ENCODE results near the gene PLA2G1B. TPM values are rescaled to one million over a fixed set of nuclear protein-coding genes. Genes with fewer than 3 reads are reported as not detected.

Gene PLA2G1B
- total and polyA plus RNA-seq, 2 of the 13 experiments (the other 11 are each of a cell fraction or from before 2014, with no cell fraction given) = 0.33 to 1.4 TPM

DNA sequence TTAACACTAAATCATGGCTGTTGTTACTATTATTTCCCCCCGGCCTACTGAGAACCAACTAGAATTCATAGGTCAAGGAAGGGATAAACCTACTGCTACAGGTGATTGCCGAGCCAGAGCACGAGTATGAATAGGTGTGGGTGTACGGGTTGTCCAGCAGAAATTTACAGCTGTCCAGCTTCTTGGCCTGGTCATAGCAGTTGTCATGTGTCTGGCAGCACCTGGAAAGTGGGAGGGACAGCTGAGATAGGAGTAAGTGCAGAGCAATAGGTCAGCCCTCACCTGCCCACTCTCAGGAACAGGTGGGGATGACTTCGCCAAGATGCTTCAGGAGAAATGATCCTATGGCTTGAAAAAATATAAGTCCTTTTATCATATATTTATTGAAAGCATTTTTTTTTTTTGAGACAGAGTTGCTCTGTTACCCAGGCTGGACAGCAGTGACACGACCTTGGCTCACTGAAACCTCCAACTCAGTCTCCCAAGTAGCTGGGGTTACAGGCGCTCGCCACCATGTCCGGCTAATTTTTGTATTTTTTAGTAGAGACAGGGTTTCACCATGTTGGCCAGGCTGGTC is 2.6 kb downstream of the PLA2G1B start:
- CTCF ChIA-PET (ENCODE audit: low intra/inter-chr PET ratio, low total read pairs) = no interaction called here
- no peaks in the 10 kb centered on the region; a peak in 1 of 5 replicates for H3K27me3 ChIP-seq (ENCODE audit: control insufficient read depth in 1 of 2, insufficient read depth in 2 of 2, low read length in 2 of 2)
- H4K20me1 ChIP-seq (ENCODE audit: insufficient read depth, low read length) = no peaks in the 10 kb centered on the region
- H3K9me3 ChIP-seq (ENCODE audit: low read length) = no peaks in the 10 kb centered on the region
- FAIRE-seq (no peak), ATAC-seq (no peak), DNase-seq (ENCODE audit: low spot score) (no peak)
- intact Hi-C loops (cut with micrococcal nuclease; ENCODE audit: unreplicated experiment) (loop anchor here (5.0 to 10.0 kb wide), 2 partner anchors 42 to 110 kb away; partner anchors contain the start of genes COX6A1 and MSI1), in situ Hi-C loops (cut with HindIII; ENCODE audit: extremely low pct_ligation_motif_present, low pct_unique_long_range_greater_than_20kb) (loop anchor here (10.0 kb wide), 1 partner anchor 110 kb away; the partner anchor contains the start of gene COX6A1)
- no TSS peak for BruUV-seq (replicated peaks)
- no peaks in the 10 kb centered on the region for H3K36me3 ChIP-seq (replicated peaks in 1 of 2; ENCODE audit: control insufficient read depth in 1 of 2, insufficient read depth in 2 of 2, low read length in 2 of 2)
- peak overlapping the region in 1 of 3 experiments; percentile 82; a peak in 3 of 6 replicates for H3K4me3 ChIP-seq (replicated peaks in 1 of 3; ENCODE audit: insufficient read depth in 1 of 3, low read depth in 2 of 3, low read length in 3 of 3)
- H3K27ac ChIP-seq (ENCODE audit: extremely low read length, insufficient read depth, low read length) = no peak overlapping the region
- H3K9ac ChIP-seq (ENCODE audit: insufficient read depth, low read depth, low read length) = no peak overlapping the region
- WGBS (ENCODE audit: low lambda C conversion rate) = 31% methylated on average over 9 of the region's 9 CpGs
- H3K4me2 ChIP-seq (ENCODE audit: low read depth, low read length) = peak overlapping the region; percentile 90
- H2AFZ ChIP-seq (ENCODE audit: low read length) = no peak overlapping the region
- H3K79me2 ChIP-seq (ENCODE audit: insufficient read depth, low read length) = no peaks in the 10 kb centered on the region
- H3K4me1 ChIP-seq (ENCODE audit: insufficient read depth, low read length) = peaks cover 59% of the 10 kb centered on the region
- POLR2A ChIA-PET = interaction anchor here (1.1 to 1.3 kb wide), 2 partner anchors 23 to 33 kb away, joined by 3 read pairs; partner anchors contain the start of genes RNU4-2 and SIRT4
- TF ChIP-seq TBX2 (CRISPR knock-in tag; IDR thresholded peaks at IDR 0.05; ENCODE audit: borderline replicate concordance) (no peak), NPAS2 (CRISPR knock-in tag; IDR thresholded peaks at IDR 0.05; ENCODE audit: borderline replicate concordance) (no peak), ZNF577 (CRISPR knock-in tag; IDR thresholded peaks at IDR 0.05; ENCODE audit: borderline replicate concordance, low read depth) (no peak), POLR2AphosphoS5 (IDR thresholded peaks at IDR 0.05; ENCODE audit: low read depth, low read length) (no peak), SSRP1 (CRISPR knock-in tag; IDR thresholded peaks at IDR 0.05) (no peak), ZNF354B (CRISPR knock-in tag; IDR thresholded peaks at IDR 0.05) (no peak), ZNF749 (CRISPR knock-in tag; IDR thresholded peaks at IDR 0.05; ENCODE audit: borderline replicate concordance) (no peak), HES4 (CRISPR knock-in tag; IDR thresholded peaks at IDR 0.05; ENCODE audit: borderline replicate concordance) (no peak), MED1 (CRISPR knock-in tag; IDR thresholded peaks at IDR 0.05) (no peak), MATR3 (CRISPR knock-in tag; IDR thresholded peaks at IDR 0.05) (no peak), DMAP1 (CRISPR knock-in tag; IDR thresholded peaks at IDR 0.05) (no peak), HOXA9 (CRISPR knock-in tag; IDR thresholded peaks at IDR 0.05; ENCODE audit: borderline replicate concordance) (no peak), ZNF501 (CRISPR knock-in tag; IDR thresholded peaks at IDR 0.05) (peak; percentile 11; the same call in 1 of the 2 replicates), CEBPB (IDR thresholded peaks at IDR 0.05; ENCODE audit: borderline replicate concordance, low read depth, low read length) (no peak), SP2 (CRISPR knock-in tag; IDR thresholded peaks at IDR 0.05) (0 out of 2 replicates have a peak, but pooled peaks have one; percentile 11), PCBP2 (optimal IDR thresholded peaks at IDR 0.05; ENCODE audit: low read depth, low read length, poor library complexity, severe bottlenecking) (no peak), NFE2L2 (IDR thresholded peaks at IDR 0.05; ENCODE audit: low read length) (no peak), ZKSCAN8 (CRISPR knock-in tag; IDR thresholded peaks at IDR 0.05; ENCODE audit: borderline replicate concordance) (no peak), ZNF234 (CRISPR knock-in tag; conservative IDR thresholded peaks at IDR 0.05) (0 out of 2 replicates have a peak, but pooled peaks have one; percentile 52), ZSCAN12 (CRISPR knock-in tag; IDR thresholded peaks at IDR 0.05) (no peak)
- TF ChIP-seq, protein P1, sequence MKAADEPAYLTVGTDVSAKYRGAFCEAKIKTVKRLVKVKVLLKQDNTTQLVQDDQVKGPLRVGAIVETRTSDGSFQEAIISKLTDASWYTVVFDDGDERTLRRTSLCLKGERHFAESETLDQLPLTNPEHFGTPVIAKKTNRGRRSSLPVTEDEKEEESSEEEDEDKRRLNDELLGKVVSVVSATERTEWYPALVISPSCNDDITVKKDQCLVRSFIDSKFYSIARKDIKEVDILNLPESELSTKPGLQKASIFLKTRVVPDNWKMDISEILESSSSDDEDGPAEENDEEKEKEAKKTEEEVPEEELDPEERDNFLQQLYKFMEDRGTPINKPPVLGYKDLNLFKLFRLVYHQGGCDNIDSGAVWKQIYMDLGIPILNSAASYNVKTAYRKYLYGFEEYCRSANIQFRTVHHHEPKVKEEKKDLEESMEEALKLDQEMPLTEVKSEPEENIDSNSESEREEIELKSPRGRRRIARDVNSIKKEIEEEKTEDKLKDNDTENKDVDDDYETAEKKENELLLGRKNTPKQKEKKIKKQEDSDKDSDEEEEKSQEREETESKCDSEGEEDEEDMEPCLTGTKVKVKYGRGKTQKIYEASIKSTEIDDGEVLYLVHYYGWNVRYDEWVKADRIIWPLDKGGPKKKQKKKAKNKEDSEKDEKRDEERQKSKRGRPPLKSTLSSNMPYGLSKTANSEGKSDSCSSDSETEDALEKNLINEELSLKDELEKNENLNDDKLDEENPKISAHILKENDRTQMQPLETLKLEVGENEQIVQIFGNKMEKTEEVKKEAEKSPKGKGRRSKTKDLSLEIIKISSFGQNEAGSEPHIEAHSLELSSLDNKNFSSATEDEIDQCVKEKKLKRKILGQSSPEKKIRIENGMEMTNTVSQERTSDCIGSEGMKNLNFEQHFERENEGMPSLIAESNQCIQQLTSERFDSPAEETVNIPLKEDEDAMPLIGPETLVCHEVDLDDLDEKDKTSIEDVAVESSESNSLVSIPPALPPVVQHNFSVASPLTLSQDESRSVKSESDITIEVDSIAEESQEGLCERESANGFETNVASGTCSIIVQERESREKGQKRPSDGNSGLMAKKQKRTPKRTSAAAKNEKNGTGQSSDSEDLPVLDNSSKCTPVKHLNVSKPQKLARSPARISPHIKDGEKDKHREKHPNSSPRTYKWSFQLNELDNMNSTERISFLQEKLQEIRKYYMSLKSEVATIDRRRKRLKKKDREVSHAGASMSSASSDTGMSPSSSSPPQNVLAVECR (CRISPR knock-in tag; IDR thresholded peaks at IDR 0.05; ENCODE audit: borderline replicate concordance) = no peak
- TF ChIP-seq, protein P2, sequence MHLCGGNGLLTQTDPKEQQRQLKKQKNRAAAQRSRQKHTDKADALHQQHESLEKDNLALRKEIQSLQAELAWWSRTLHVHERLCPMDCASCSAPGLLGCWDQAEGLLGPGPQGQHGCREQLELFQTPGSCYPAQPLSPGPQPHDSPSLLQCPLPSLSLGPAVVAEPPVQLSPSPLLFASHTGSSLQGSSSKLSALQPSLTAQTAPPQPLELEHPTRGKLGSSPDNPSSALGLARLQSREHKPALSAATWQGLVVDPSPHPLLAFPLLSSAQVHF (CRISPR knock-in tag; IDR thresholded peaks at IDR 0.05) = no peak
